ENCODE data around the gene MTMR1.

MTMR1 gene

DNA sequence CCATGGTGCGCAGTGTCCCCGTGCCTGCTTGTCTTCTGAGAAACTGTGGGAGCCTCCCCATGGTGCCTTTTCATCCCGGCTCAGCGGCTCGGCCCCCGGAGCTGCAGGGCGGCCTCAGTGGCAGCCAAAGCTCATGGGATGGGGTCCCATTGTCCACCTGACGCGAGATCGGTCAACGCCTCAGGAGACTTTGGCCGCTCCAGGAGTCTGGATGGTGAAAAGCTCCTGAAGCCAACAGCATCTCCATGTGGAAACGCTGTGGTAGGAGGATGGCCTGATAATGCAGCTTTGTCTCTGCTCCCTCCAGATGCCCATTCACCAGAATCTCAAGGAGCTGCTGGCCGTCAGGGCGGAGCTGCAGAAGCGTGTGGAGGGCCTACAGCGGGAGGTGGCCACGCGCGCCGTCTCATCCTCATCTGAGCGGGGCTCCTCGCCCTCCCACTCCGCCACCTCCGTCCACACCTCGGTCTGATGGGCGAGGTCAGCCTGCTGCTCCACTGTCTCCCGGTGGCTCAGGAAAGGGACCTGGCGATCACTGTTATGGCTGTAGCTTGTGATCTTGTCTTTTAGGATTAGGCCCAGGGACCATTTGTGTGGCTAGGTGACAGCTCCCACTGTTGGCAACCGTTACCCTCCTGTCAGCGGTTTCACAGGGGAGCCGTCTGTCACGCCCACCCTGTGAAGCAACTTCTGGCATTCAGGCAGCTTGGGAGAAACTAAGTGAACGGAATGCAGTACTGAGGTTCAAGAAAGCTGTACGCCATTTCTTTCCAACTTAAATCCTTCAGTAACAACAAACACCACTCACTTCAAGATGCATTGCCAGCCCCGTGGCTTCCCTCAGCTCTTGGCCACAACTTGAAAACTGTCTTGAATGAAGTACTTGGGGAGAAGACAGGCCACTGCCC lies 69.3 kb downstream of the MTMR1 start:
- H3K4me3 ChIP-seq (ENCODE audit: low read length): no peak overlapping the region
- no peak for TF ChIP-seq ZNF274 (IDR thresholded peaks at IDR 0.05; ENCODE audit: low read depth, low read length)

DNA sequence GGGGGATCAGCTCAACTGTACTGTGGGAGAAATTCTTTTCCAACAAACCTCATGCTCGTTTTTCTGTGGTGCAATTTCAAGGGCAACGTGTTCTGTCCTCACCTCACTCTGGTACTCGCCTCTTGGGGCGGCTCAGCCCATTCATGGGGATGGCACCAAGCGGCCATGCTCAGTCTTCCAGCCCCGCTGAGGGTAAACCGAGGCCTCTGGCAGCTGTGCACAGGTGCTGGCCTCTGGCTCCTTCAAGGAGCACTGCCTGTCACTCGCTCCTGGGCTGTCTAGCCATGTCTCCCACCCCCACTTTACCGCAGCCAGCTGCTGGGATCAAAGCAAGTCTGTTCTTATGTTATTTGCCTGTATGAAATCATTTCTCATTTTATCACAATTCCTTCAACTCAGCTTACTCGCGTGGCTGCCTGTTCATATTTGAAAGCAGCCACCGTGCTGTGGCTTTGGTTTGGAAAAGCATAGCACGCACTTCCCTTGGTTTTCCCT lies 70.2 kb downstream of the MTMR1 start:
- TF ChIP-seq ZNF274 (IDR thresholded peaks at IDR 0.05; ENCODE audit: low read depth, low read length): no peak
- H3K4me3 ChIP-seq (ENCODE audit: low read length): no peak overlapping the region

DNA sequence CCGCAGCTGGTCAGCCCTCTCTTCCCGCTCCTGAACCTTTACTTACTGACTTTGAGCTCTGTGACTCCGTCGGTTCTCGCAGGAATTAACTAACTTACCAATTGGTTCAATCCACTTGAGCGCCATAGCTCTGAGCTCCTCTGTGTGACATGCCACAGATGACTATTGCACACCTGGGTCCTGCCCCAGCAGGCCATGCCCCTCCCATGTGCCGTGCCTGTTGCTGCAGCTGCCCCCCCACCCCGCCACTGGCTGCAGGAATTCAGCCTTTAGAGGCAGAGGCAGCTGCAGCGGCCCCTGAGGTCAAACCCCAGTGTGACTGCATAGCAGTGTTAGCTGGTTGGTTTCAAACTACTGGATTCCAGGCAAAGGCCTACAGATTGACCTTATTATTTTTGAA lies 70.6 kb downstream of the MTMR1 start:
- no peak for TF ChIP-seq ZNF274 (IDR thresholded peaks at IDR 0.05; ENCODE audit: low read depth, low read length)
- no peak overlapping the region for H3K4me3 ChIP-seq (ENCODE audit: low read length)

DNA sequence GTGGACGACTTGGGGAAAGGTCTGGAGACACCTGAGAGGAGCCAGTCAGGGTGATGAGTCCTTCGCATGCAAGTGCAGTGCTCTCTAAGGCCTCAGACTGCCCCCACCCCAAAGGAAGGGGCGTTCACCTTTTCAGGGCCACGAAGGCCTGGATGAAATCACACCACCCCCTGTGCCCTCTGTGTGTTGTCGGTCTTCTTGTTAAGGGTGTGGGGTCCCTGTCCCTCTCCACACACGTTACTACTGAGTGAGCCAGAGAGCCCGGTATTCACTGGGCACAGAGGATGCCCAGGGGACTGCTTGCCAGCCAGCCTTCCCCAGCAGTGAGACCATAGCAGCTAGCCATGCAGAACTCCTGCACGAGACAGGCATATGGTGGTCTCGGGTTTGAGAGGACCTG lies 72.0 kb downstream of the MTMR1 start:
- TF ChIP-seq ZNF274 (IDR thresholded peaks at IDR 0.05; ENCODE audit: low read depth, low read length): no peak
- H3K4me3 ChIP-seq (ENCODE audit: low read length): no peak overlapping the region

DNA sequence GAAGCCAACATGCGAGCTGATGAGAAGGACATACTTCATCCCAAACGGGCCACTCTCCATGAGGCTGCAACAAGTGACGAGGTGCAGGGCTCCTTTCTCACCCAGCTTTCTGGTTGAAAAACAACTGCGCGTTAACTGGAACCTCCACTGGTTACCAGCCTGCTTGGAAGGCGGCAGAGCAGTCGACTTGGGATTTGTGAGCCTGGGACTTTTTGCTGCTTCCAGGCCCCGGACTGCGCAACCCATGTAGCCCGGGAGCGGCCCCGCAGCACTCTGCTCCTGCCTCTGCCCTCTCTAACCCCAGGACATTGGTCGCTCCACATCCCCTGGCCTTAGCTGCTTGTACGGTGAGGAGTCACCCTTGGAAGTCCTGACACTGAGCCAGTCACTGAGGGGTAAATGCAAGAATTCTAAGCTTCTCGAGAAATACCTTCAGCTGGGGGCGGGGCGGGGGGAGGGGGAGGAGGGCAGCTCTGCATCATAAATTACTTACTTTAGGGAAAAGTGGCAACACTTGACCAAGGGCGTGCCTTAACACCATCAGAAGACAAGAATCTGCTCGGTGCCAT lies 72.7 kb downstream of the MTMR1 start:
- TF ChIP-seq ZNF274 (IDR thresholded peaks at IDR 0.05; ENCODE audit: low read depth, low read length): no peak
- no peak overlapping the region for H3K4me3 ChIP-seq (ENCODE audit: low read length)

DNA sequence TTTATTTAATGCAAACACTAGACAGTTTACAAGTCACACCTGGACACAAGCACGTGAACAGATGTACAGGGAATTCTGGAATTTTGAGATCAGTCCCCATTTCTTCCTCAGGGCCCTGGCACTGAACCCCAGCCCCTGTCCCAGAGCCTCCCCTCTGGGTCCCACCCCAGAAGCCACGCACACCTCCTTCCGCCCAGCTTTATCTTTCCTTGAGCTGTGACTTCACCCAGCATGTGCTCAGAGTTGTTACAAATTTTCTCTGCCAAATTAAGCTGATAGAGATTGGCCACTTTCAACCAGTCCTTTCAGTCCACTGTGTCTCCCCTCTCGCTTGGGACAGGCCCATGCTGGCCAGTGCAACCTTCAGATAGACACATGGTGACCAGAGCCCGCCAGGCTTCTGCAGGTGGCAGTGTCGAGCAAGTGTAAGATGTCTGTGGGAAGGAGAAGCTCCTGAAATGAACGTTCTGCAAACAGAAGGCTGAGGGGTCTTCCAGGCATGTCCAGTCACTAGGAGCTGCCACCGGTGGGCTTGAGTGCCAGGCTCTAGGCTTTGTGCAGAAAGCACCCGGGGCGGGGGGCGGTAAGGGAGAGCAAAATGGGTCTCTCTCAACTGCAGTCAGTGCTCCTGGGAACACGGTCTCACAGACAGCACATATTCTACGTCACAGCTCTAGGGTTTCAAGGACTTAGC lies 73.3 kb downstream of the MTMR1 start:
- H3K4me3 ChIP-seq (ENCODE audit: low read length): no peak overlapping the region
- TF ChIP-seq ZNF274 (IDR thresholded peaks at IDR 0.05; ENCODE audit: low read depth, low read length): no peak

DNA sequence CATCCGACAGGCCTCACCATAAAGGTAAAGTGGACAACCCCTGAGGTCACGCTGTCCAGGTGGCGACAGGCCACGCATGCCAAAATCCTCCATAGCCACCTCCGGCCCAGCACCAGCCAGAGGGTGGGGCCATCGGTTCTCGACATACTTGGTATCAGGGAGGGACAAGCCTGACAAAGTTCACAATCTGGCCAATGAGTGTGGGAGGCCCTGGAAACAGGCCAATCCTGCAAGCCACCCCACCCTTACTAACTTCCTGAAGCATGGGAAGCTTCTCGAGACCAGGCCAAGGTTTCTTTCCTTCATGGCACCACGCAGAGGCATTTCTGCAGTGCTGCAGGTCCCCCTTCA lies 73.8 kb downstream of the MTMR1 start:
- TF ChIP-seq ZNF274 (IDR thresholded peaks at IDR 0.05; ENCODE audit: low read depth, low read length): no peak
- no peak overlapping the region for H3K4me3 ChIP-seq (ENCODE audit: low read length)

DNA sequence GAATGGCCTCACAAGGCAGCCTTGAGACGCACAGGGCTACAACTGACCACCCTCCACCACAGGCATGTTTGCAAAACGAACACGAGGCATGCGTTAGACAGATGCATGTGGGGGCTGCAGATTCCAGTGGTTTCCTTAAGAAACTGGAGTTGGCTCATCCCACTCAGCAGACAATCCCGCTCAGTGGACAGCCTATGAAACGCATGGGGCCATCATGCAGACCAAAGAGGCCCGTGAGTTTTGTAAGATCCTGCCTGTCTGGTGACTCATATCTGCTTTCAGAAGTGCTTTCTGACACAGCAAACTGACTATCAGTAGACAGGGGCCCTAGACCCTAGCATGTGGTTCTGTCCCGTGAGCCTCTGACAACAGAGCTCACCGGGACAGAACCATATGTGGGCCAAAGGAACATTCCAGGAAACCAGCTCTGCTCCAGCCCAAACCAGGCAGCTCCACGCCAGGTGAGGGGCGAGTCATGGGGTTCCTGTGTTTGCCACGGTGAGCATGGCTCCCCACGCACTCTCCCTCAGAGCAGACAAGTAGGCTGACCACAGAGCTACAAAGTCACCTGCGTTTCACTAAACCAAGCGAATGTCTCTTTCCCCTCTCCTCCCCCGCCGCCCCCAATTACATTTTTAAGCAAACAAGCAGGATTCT lies 74.4 kb downstream of the MTMR1 start:
- no peak for TF ChIP-seq ZNF274 (IDR thresholded peaks at IDR 0.05; ENCODE audit: low read depth, low read length)
- no peak overlapping the region for H3K4me3 ChIP-seq (ENCODE audit: low read length)

DNA sequence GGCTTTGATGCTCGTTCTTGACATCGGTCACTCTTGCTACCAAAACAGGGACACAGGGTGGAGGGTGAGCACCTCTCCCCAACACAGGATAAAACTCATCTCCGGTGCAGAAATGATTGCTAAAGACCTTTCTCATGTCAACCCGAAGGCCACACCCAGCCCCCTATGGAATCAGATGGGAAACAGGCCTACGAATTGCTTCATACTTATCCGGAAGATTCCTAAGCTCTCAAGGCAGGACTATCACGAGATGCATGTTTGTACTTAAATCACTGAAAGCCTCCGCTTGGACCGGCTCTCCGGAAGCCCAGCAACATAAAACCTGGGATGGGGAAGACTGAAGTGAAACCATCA lies 74.9 kb downstream of the MTMR1 start:
- H3K4me3 ChIP-seq (ENCODE audit: low read length): no peak overlapping the region
- TF ChIP-seq ZNF274 (IDR thresholded peaks at IDR 0.05; ENCODE audit: low read depth, low read length): no peak

DNA sequence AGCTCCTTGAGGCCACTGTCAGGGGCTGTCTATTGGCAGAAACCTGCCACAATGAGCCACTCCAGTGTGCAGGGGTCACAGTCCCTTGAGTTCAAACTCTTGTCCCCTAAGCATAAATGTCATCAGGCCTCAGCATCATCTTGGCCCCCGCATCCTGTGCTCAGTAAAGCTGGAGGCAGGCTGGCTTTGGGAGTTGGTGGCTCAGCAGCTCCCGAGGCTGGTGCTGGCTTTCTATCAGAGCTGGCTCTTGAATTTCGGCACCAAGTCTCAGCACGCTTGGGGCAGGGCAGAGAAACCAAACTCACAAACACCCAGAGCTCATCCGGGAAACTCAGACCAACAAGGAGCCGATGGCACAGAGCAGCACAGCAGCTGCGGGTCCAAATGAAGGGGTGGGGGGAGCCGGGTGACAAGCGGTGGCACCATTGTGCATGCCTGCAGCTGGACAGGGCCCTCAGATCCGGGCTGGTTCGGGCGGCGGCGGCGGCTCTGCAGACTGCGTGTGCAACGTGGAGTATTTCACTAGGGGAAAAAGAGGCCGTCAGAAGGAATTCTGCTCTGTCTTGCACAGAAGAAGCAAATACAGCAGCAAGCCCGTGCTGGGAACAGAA lies 75.5 kb downstream of the MTMR1 start:
- no peak for TF ChIP-seq ZNF274 (IDR thresholded peaks at IDR 0.05; ENCODE audit: low read depth, low read length)

DNA sequence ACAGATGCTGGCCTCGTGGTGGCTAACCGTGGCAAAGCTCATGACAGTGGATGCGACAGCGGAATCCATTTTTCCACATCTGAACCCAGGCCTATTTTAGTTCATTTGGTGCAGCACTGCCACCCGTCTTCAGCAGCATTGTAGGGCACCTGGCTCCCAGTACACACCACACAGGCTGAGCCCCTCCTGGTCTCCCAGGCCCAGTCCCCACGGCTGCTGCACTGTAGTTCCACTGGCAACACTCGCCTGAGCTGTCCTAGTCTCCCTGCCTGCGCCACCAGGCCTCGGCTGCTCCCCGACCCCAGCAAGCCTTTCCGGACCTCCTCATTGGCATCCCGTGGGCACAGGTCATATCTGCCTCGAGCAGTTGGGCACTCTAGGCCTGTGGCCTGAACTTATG lies 76.2 kb downstream of the MTMR1 start:
- H3K4me3 ChIP-seq (ENCODE audit: low read length): no peak overlapping the region
- TF ChIP-seq ZNF274 (IDR thresholded peaks at IDR 0.05; ENCODE audit: low read depth, low read length): no peak

More for the DNA sequence above, 75.5 kb downstream of the MTMR1 start:
- no peak overlapping the region for H3K4me3 ChIP-seq (ENCODE audit: low read length)

DNA sequence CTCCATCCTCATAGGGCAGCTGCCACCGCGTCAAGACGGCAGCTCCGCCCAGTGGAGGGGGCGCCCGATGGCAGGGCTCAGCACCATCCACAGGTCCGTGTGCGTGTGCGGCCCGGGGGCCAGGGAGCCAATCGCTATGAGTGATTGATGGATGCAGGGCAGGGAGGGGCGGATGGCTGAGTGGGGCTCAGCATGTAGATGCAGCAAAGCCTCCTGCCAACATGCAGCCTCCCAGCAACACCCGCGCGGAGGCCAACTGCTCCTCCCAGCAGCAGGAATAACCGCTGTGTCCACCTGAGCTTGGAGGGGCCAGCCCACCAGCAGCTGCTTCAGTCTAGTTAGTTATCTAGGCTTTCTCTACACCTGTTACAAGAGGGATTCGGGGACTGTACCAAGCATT lies 77.4 kb downstream of the MTMR1 start:
- no peak overlapping the region for H3K4me3 ChIP-seq (ENCODE audit: low read length)

DNA sequence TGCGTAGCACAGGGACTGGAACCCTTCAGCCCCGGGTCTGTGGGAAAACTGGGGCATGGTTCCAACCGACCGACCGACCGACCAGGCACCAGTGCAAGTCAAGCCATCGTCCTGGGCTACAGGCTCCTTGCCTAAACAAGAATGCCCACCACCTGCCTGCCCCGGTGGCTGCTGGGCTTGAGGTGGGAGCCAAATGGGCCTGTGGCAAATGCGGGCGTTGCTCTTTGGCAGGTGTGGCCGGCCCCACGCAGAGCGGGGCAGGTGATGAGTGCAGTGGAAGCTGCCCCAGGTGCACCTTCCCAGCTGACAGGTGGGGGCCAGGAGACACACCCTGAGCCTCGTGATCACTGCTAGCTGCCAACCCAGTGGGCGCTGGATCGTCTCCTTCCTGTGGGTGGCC lies 77.9 kb downstream of the MTMR1 start:
- no peak for TF ChIP-seq ZNF274 (IDR thresholded peaks at IDR 0.05; ENCODE audit: low read depth, low read length)
- no peak overlapping the region for H3K4me3 ChIP-seq (ENCODE audit: low read length)

More for the DNA sequence above, 77.4 kb downstream of the MTMR1 start:
- no peak for TF ChIP-seq ZNF274 (IDR thresholded peaks at IDR 0.05; ENCODE audit: low read depth, low read length)

Measured in GM08714 (cell line).